ENCODE results near the gene GALNT14.

- TF ChIP-seq CTCF (IDR thresholded peaks at IDR 0.05) (no peak), POLR2A (IDR thresholded peaks at IDR 0.05) (no peak), POLR2AphosphoS5 (IDR thresholded peaks at IDR 0.05) (no peak)
These were observed 175.1 kb downstream of the GALNT14 start for GRCh38 chr2:30963184-30963583.
